IMR-90 (cell line): ENCODE results near the gene DNAI2. TPM values are rescaled to one million over a fixed set of nuclear protein-coding genes. Genes with fewer than 3 reads are reported as not detected.

Source experiments
- ATAC-seq: fragments of 200-7000 bp; cut with Tn5 transposase; 2 replicates; pipeline ENCODE4 v1.9.1; 2020; ENCODE audit warnings: low read depth, mild to moderate bottlenecking, moderate library complexity
- BruUV-seq: library from RNA; stranded (reverse); fragments of 400-500 nt; replicated peaks from 2 replicates; lab custom pipeline; 2021; lab: Mats Ljungman, UMichigan
- CTCF ChIA-PET: fragments of 300-600 bp; formaldehyde crosslinking; extraction: SDS; loops from one replicate; lab custom pipeline; 2021; ENCODE audit warnings: antibody characterized with exemption; lab: Yijun Ruan, JAX
- POLR2A ChIA-PET: fragments of 300-600 bp; sonication (Branson Sonifier 250); formaldehyde crosslinking; loops from one replicate; lab custom pipeline; 2022; ENCODE audit warnings: antibody characterized with exemption; ENCODE audit not compliant: unreplicated experiment; lab: Charles Lee
- DNase-seq: peaks from one replicate; pipeline ENCODE4 v3.0.0; 2013
- H2AFZ ChIP-seq: replicated peaks from 2 replicates; pipeline ENCODE3; 2013; ENCODE audit warnings: low read length, mild to moderate bottlenecking; ENCODE audit not compliant: poor library complexity
- H2AK5ac ChIP-seq: 2 replicates; pipeline ENCODE4 v1.6.1; 2013; ENCODE audit warnings: low read depth, low read length, inconsistent platforms
- H2AK9ac ChIP-seq: replicated peaks from 2 replicates; pipeline ENCODE3; 2013; ENCODE audit warnings: mild to moderate bottlenecking, low read depth, low read length, moderate library complexity; ENCODE audit not compliant: poor library complexity
- H2BK120ac ChIP-seq: 2 replicates; pipeline ENCODE4 v1.6.1; 2013; ENCODE audit warnings: low read depth, low read length, inconsistent platforms
- H2BK15ac ChIP-seq: 3 replicates; pipeline ENCODE4 v1.6.1; 2013; ENCODE audit warnings: low read depth, low read length, inconsistent platforms
- H2BK20ac ChIP-seq: 2 replicates; pipeline ENCODE4 v1.6.1; 2013; ENCODE audit warnings: low read depth, mild to moderate bottlenecking, inconsistent platforms, low read length, moderate library complexity
- H2BK5ac ChIP-seq: 2 replicates; pipeline ENCODE4 v1.6.1; 2013; ENCODE audit warnings: mild to moderate bottlenecking, low read depth, low read length, inconsistent platforms; ENCODE audit not compliant: poor library complexity, severe bottlenecking
- H3K14ac ChIP-seq: replicated peaks from 2 replicates; pipeline ENCODE4 v1.6.1; 2013; ENCODE audit warnings: low read depth, low read length, inconsistent platforms
- H3K18ac ChIP-seq: 2 replicates; pipeline ENCODE4 v1.6.1; 2013; ENCODE audit warnings: low read depth, low read length, control low read depth
- H3K23ac ChIP-seq: 2 replicates; pipeline ENCODE4 v1.6.1; 2013; ENCODE audit warnings: low read depth, low read length, inconsistent platforms
- H3K27ac ChIP-seq: 2 replicates; pipeline ENCODE4 v1.5.1; 2013; ENCODE audit warnings: mild to moderate bottlenecking, control low read depth, low read length; ENCODE audit not compliant: insufficient read depth
- H3K27me3 ChIP-seq: 2 replicates; pipeline ENCODE4 v1.6.1; 2013; ENCODE audit warnings: low read length; ENCODE audit not compliant: control insufficient read depth, insufficient read depth
- H3K36me3 ChIP-seq: 2 replicates; pipeline ENCODE4 v1.6.1; 2013; ENCODE audit warnings: low read length, mixed read lengths; ENCODE audit not compliant: control insufficient read depth, insufficient read depth
- H3K4ac ChIP-seq: 2 replicates; pipeline ENCODE4 v1.6.1; 2013; ENCODE audit warnings: low read depth, low read length, inconsistent platforms
- H3K4me1 ChIP-seq: 2 replicates; pipeline ENCODE4 v1.6.1; 2013; ENCODE audit warnings: low read length, mixed read lengths; ENCODE audit not compliant: control insufficient read depth, insufficient read depth
- H3K4me2 ChIP-seq: 2 replicates; pipeline ENCODE4 v1.6.1; 2013; ENCODE audit warnings: low read depth, mild to moderate bottlenecking, control low read depth, low read length, moderate library complexity
- H3K4me3 ChIP-seq: 2 replicates; pipeline ENCODE4 v1.5.1; 2013; ENCODE audit warnings: low read depth, mild to moderate bottlenecking, control low read depth, low read length, moderate library complexity; ENCODE audit not compliant: insufficient read depth
- H3K56ac ChIP-seq: 2 replicates; pipeline ENCODE4 v1.6.1; 2013; ENCODE audit warnings: low read length, inconsistent platforms; ENCODE audit not compliant: insufficient read depth; ENCODE audit errors: extremely low read depth
- H3K79me1 ChIP-seq, 2 experiments: 2 replicates each; pipeline ENCODE4 v1.6.1; 2013; ENCODE audit warnings: low read length in 2 of 2, inconsistent platforms in 1 of 2, low read depth in 1 of 2
- H3K9ac ChIP-seq: 2 replicates; pipeline ENCODE4 v1.6.1; 2013; ENCODE audit warnings: low read depth, low read length, control low read depth
- H3K9me1 ChIP-seq: 2 replicates; pipeline ENCODE4 v1.6.1; 2013; ENCODE audit warnings: low read length, inconsistent platforms; ENCODE audit not compliant: insufficient read depth
- H3K9me3 ChIP-seq: 2 replicates; pipeline ENCODE4 v1.6.1; 2013; ENCODE audit warnings: low read length; ENCODE audit not compliant: control insufficient read depth, insufficient read depth
- H4K20me1 ChIP-seq: 2 replicates; pipeline ENCODE4 v1.6.1; 2013; ENCODE audit warnings: low read length, inconsistent platforms; ENCODE audit not compliant: insufficient read depth
- H4K5ac ChIP-seq: 2 replicates; pipeline ENCODE4 v1.6.1; 2013; ENCODE audit warnings: mild to moderate bottlenecking, low read depth, low read length, control low read depth
- H4K8ac ChIP-seq, 2 experiments: 2 replicates each; pipeline ENCODE4 v1.6.1; 2013; ENCODE audit warnings: low read depth in 2 of 2, low read length in 2 of 2, control low read depth in 1 of 2, inconsistent platforms in 1 of 2
- H4K91ac ChIP-seq: 2 replicates; pipeline ENCODE4 v1.6.1; 2013; ENCODE audit warnings: low read depth, low read length, inconsistent platforms; ENCODE audit not compliant: insufficient read depth
- CEBPB ChIP-seq: IDR thresholded peaks from 2 replicates; pipeline ENCODE4 v1.6.1; 2012; ENCODE audit warnings: low read depth, low read length, improper control_type of control experiment
- CHD1 ChIP-seq: IDR thresholded peaks from 2 replicates; pipeline ENCODE4 v1.6.1; 2012; ENCODE audit warnings: low read depth, low read length, improper control_type of control experiment
- POLR2A ChIP-seq: IDR thresholded peaks from 2 replicates; pipeline ENCODE4 v1.6.1; 2012; ENCODE audit warnings: mild to moderate bottlenecking, low read depth, low read length
- RAD21 ChIP-seq: IDR thresholded peaks from 2 replicates; pipeline ENCODE4 v1.6.1; 2012; ENCODE audit warnings: low read length, improper control_type of control experiment
- RFX5 ChIP-seq: IDR thresholded peaks from 2 replicates; pipeline ENCODE4 v1.8.0; 2012; ENCODE audit warnings: low read depth, mild to moderate bottlenecking, low read length, moderate library complexity
- WGBS, 2 experiments: methylation state at CpG; one replicate each; pipeline versions ENCODE4 v1.1.5 to v1.1.7; 2013; ENCODE audit warnings: missing lambda C conversion rate in 2 of 2; ENCODE audit not compliant: insufficient read length in 1 of 2; ENCODE audit errors: extremely low coverage in 2 of 2; 5-methylcytosine and 5-hydroxymethylcytosine counted together
- dilution Hi-C: fragments of 300-500 bp; cut with HindIII; formaldehyde crosslinking; loops from one replicate; pipeline ENCODE4 v1.14.3; 2018; ENCODE audit warnings: low sequenced_read_pairs; ENCODE audit not compliant: unreplicated experiment
- in situ Hi-C: fragments of 300-500 bp; cut with MboI; formaldehyde crosslinking; loops from 3 replicates; pipeline ENCODE4 v1.14.3; 2019; ENCODE audit warnings: low sequenced_read_pairs, inconsistent platforms, mixed read lengths
- intact Hi-C: fragments of 100-400 bp; cut with micrococcal nuclease; formaldehyde crosslinking; loops from 2 replicates; pipeline ENCODE4 v1.10.0; 2022
- polyA plus RNA-seq, 3 experiments: library from polyadenylated mRNA; depleted of rRNA; stranded (reverse); fragments of >200 nt; gene quantifications; 2 replicates each; pipeline ENCODE4 v1.2.3, GENCODE V29; 2012; ENCODE audit warnings: low replicate concordance in 1 of 3
- total RNA-seq: library from RNA; depleted of rRNA; stranded (reverse); fragments of >200 nt; gene quantifications from 2 replicates; pipeline ENCODE4 v1.2.3, GENCODE V29; 2012

The DNAI2 gene
- total and polyA plus RNA-seq, 2 of the 4 experiments (the other 2 are of a cell fraction): not detected

- Histone ChIP-seq H2AK9ac (no peak overlapping the region), H3K4me3 (no peak overlapping the region), H3K9ac (no peak overlapping the region), H2BK5ac (no peak overlapping the region), H3K9me3 (no peaks in the 10 kb centered on the region), H3K56ac (no peak overlapping the region), H4K91ac (no peak overlapping the region), H3K27me3 (peaks cover 5% of the 10 kb centered on the region; the same call in 1 of the 2 replicates), H2BK120ac (no peak overlapping the region), H4K8ac (no peak overlapping the region), H3K14ac (no peak overlapping the region), H3K18ac (no peak overlapping the region), H3K9me1 (no peaks in the 10 kb centered on the region), H3K4me1 (no peaks in the 10 kb centered on the region), H2BK20ac (no peak overlapping the region), H3K79me1 (no peaks in the 10 kb centered on the region), H2AK5ac (no peak overlapping the region), H3K4me2 (no peak overlapping the region), H4K20me1 (no peaks in the 10 kb centered on the region), H4K5ac (no peak overlapping the region), H3K23ac (no peak overlapping the region), H3K4ac (no peak overlapping the region), H2AFZ (no peak overlapping the region), H3K27ac (no peak overlapping the region), H2BK15ac (no peak overlapping the region), H3K36me3 (no peaks in the 10 kb centered on the region)
- in situ Hi-C loops (no loop called here), dilution Hi-C loops (no loop called here), intact Hi-C loops (no loop called here)
- whole genome bisulfite sequencing, 2 experiments: no CpG with 5 or more reads among the region's 19 CpGs
- POLR2A ChIA-PET: no interaction called here
- TF ChIP-seq RFX5 (no peak), POLR2A (no peak), CHD1 (no peak), RAD21 (no peak), CEBPB (no peak)
- no TSS peak for BruUV-seq
- ATAC-seq (no peak), DNase-seq (no peak)
- CTCF ChIA-PET: no interaction called here
Observed at GRCh38 chr17:74349120-74349519, 75.1 kb downstream of the DNAI2 start.
